Sciatic nerve (tissue), 2 donors: ENCODE data around the gene PIK3R2. TPM values are rescaled to one million over a fixed set of nuclear protein-coding genes. Genes with fewer than 3 reads are reported as not detected.

Experiments
- ATAC-seq: fragments of 200-7000 bp; cut with Tn5 transposase; one replicate; pipeline ENCODE4 v1.9.1; 2020; ENCODE audit warnings: mild to moderate bottlenecking, moderate library complexity
- DNase-seq: peaks from one replicate; pipeline ENCODE4 v3.0.0-alpha.2; 2020; ENCODE audit warnings: low spot score
- intact Hi-C: fragments of 100-400 bp; cut with DNase I; formaldehyde crosslinking; loops from one replicate; pipeline ENCODE4 v1.14.2; 2022
- total RNA-seq: library from RNA; stranded (reverse); fragmentation: NEBNext Ultra II Directional; extraction: Animal tissue kit (Norgen Biotek cat#: 25700); gene quantifications from one replicate; pipeline ENCODE4 v1.2.1, GENCODE V29; 2021
- donor health status: DM: no; HTN: no; CAD: no.
- donor health status: DM: no; HTN: no; CAD: no.

The PIK3R2 gene
- total RNA-seq, 1 donor from 2014 or later, result 19.5 TPM

- ATAC-seq (no peak), DNase-seq (no peak)
- intact Hi-C loops, result no loop called here
These were observed 58.7 kb downstream of the PIK3R2 start for GRCh38 chr19:18211683-18212082.

DNA sequence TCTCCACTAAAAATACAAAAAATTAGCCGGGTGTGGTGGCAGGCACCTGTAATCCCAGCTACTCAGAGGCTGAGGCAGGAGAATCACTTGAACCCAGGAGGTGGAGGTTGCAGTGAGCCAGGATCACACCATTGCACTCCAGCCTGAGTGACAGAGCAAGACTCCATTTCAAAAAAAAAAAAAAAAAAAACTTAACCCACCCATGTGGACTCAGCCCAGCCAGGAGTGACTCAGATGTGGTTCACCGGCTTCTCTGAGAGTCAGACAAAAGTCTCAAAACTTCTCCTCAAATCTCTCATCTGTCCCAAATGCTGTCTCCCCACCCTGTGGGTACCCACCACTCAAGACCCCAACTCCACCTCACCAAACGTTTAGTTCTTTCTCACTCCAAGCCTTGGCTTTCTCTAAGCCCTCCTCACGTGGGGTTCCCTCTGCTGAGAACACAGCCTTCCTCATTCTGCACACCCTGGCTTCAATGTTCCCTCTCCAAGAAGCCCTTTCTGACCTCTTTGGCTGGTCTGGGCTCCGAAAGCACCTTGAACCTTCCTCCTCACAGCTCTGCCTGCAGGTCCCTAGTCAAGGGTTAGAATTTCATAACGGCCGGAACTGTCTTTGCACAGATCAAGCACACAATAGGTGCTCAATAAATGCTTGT, 61.9 kb downstream of the PIK3R2 start:
- intact Hi-C loops, result no loop called here
- DNase-seq, result no peak
- no peak for ATAC-seq

GRCh38 chr19:18216789-18217188, 63.8 kb downstream of the PIK3R2 start:
- intact Hi-C loops, result no loop called here
- DNase-seq (no peak), ATAC-seq (no peak)

DNA sequence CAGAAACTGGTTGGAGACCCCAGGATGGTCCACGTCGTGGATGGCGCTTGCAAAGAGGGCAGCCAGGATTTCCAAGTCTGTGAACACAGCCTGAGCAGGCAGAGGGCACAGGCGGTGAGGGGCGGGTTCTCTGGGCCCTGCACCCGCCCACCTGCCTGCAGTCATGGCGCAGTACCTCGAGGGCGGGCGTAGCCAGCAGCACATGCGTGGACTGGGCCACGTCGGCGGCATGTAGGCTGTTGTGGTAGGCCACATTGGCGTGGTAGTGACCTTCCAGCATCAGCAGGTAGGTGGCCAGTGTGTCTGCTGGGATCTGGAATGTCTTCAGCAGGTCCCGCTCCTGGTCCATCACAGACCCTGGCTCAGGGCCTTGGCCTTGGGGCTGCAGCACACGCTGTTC, 65.2 kb downstream of the PIK3R2 start:
- ATAC-seq (no peak), DNase-seq (no peak)
- intact Hi-C loops, result no loop called here

- no peak for DNase-seq
- intact Hi-C loops, result no loop called here
- ATAC-seq, result no peak
These were observed 65.6 kb downstream of the PIK3R2 start for GRCh38 chr19:18218600-18218999.

Other genes with a start within 250 kb of the PIK3R2 start
- gene CCDC124, start 220.1 kb upstream of the PIK3R2 start, total RNA-seq, result 55.1 TPM
- gene KCNN1, start 186.1 kb upstream of the PIK3R2 start, total RNA-seq, result 1.4 TPM
- 38.2 TPM for gene ARRDC2, start 145.0 kb upstream of the PIK3R2 start, total RNA-seq
- 2.1 TPM for gene IL12RB1, start 66.2 kb upstream of the PIK3R2 start, total RNA-seq
- gene MAST3, start 55.4 kb upstream of the PIK3R2 start, total RNA-seq, result 20.1 TPM
- 82.2 TPM for gene IFI30, start 20.6 kb downstream of the PIK3R2 start, total RNA-seq
- 9.2 TPM for gene MPV17L2, start 40.1 kb downstream of the PIK3R2 start, total RNA-seq
- 2.9 TPM for gene RAB3A, start 50.9 kb downstream of the PIK3R2 start, total RNA-seq
- 2.1 TPM for gene PDE4C, start 73.3 kb downstream of the PIK3R2 start, total RNA-seq
- 12.7 TPM for gene IQCN, start 121.3 kb downstream of the PIK3R2 start, total RNA-seq
- gene JUND, start 128.5 kb downstream of the PIK3R2 start, total RNA-seq, result 298 TPM
- gene LSM4, start 169.9 kb downstream of the PIK3R2 start, total RNA-seq, result 45.7 TPM
- gene PGPEP1, start 187.4 kb downstream of the PIK3R2 start, total RNA-seq, result 49.6 TPM
- 8.3 TPM for gene GDF15, start 233.0 kb downstream of the PIK3R2 start, total RNA-seq
- 8.2 TPM for gene LRRC25, start 244.5 kb downstream of the PIK3R2 start, total RNA-seq